Melanocyte of skin (primary cell): ENCODE results near the gene SLC32A1. TPM values are rescaled to one million over a fixed set of nuclear protein-coding genes. Genes with fewer than 3 reads are reported as not detected.

Experiments used
- small RNA-seq, 2 donors: library from RNA; depleted of rRNA; stranded (forward); fragments of <200 nt; gene quantifications; one replicate each; pipeline ENCODE3, GENCODE V24; 2012
- total RNA-seq, 2 donors: library from RNA; depleted of rRNA; stranded (reverse); fragments of >200 nt; gene quantifications; 2 replicates each; pipeline ENCODE4 v1.2.3, GENCODE V29; 2012

SLC32A1 gene
- not detected for total RNA-seq

GRCh38 chr20:38723848-38724625, at the start of gene SLC32A1:
TSS of gene SLC32A1 (plus strand) at chr20:38724486. CDS start at chr20:38724725, 239 bp downstream.

GRCh38 chr20:38748097-38748860, 24.0 kb downstream of the SLC32A1 start, which contains the start of gene ACTR5:
TSS of gene ACTR5 (plus strand) at chr20:38748460. CDS start at chr20:38748479, 19 bp downstream.

Small RNA genes within 50 kb of the gene (small RNA-seq; reads per million reads assigned to genes)
- 0 reads per million in 2 donors for gene RF00017

Other genes starting within 250 kb of the SLC32A1 start
- not detected for gene ADIG, start 143.3 kb upstream of the SLC32A1 start, total RNA-seq
- not detected for gene ARHGAP40, start 122.7 kb upstream of the SLC32A1 start, total RNA-seq
- 1 to 10 TPM; 5.5 to 9.0 TPM for gene ACTR5, start 24.0 kb downstream of the SLC32A1 start, total RNA-seq
- 1 to 10 TPM; 2.1 to 6.3 TPM for gene PPP1R16B, start 81.2 kb downstream of the SLC32A1 start, total RNA-seq
- 10 to 100 TPM; 13.8 to 42.3 TPM for gene FAM83D, start 201.9 kb downstream of the SLC32A1 start, total RNA-seq
- gene DHX35, start 237.9 kb downstream of the SLC32A1 start, total RNA-seq: 10 to 100 TPM; 10.3 to 12.0 TPM